ENCODE data around the gene NUDT4. TPM values are rescaled to one million over a fixed set of nuclear protein-coding genes. Genes with fewer than 3 reads are reported as not detected.
A peak's percentile ranks its signal among the peaks of the same experiment; 100 is the strongest.

NUDT4 gene
- total RNA-seq, 3 donors from 2014 or later (not counting 1 experiment from before 2014, with no cell fraction given): 51.6 to 61.5 (median 52.2) TPM

DNA sequence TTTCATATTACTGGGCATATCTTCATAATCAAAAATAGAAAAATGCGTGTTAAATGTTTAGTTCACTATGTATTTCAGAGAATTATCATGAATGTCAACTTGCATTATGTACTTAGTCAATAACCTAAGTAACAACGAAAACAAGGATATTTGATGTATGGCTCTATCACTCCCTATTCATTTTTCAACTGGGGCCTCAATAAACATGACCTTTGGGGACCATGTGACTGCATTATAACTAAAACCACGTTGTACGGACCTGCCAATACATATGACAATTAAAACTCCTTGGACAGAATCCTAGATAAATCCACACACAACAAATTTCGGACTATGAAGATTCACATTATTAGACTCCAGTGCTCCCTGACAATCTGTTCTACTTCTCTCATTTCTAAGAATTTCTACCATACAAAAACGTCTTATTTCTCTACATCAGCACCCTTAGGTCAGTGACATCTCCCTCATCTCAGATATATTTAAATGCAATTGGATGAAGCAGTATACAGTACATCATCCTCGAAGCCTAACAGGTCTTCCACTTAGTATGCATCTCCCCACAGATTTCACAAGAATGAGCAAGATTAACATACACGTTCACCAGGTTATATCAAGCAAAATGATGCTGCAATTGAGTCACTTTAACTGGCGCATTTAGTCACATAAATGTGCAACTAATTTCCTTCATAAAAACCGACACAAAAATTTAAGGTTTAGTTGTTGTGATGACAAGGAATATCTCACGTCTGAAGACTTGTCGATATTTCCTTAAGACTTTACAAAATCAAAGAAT lies 62.5 kb downstream of the NUDT4 start:
- Mint-ChIP-seq H3K36me3 (no peaks in the 10 kb centered on the region), H3K27ac (peak overlapping the region; percentile 91 to 96), H3K9me3 (no peaks in the 10 kb centered on the region), H3K4me1 (peaks cover 56 to 60% of the 10 kb centered on the region in 2 donors), H3K4me3 (peak overlapping the region; percentile 96), H3K27me3 (ENCODE audit: low read depth in 2 of 2) (no peaks in the 10 kb centered on the region)
- no peaks in the 10 kb centered on the region for H3K36me3 ChIP-seq (ENCODE audit: control insufficient read depth, insufficient read depth, low read length)
- H3K27me3 ChIP-seq (ENCODE audit: control insufficient read depth, insufficient read depth, low read length): no peaks in the 10 kb centered on the region
- peak overlapping the region; percentile 92 for H3K27ac ChIP-seq (ENCODE audit: low read length)
- WGBS (ENCODE audit: insufficient coverage): 28% methylated on average over 8 of the region's 12 CpGs
- DNase-seq (no peak), ATAC-seq (no peak)
- peak overlapping the region; percentile 70 for H3K4me3 ChIP-seq (ENCODE audit: low read length)
- H3K9me3 ChIP-seq (ENCODE audit: control insufficient read depth, insufficient read depth, low read length): no peaks in the 10 kb centered on the region
- H3K4me1 ChIP-seq (ENCODE audit: control insufficient read depth, insufficient read depth, low read length): peaks cover 31% of the 10 kb centered on the region
- intact Hi-C loops (cut with micrococcal nuclease): loop anchor here (5.0 kb wide), 2 partner anchors 63 to 513 kb away; partner anchors contain the start of genes EEA1 and NUDT4
- TF ChIP-seq, protein P1, sequence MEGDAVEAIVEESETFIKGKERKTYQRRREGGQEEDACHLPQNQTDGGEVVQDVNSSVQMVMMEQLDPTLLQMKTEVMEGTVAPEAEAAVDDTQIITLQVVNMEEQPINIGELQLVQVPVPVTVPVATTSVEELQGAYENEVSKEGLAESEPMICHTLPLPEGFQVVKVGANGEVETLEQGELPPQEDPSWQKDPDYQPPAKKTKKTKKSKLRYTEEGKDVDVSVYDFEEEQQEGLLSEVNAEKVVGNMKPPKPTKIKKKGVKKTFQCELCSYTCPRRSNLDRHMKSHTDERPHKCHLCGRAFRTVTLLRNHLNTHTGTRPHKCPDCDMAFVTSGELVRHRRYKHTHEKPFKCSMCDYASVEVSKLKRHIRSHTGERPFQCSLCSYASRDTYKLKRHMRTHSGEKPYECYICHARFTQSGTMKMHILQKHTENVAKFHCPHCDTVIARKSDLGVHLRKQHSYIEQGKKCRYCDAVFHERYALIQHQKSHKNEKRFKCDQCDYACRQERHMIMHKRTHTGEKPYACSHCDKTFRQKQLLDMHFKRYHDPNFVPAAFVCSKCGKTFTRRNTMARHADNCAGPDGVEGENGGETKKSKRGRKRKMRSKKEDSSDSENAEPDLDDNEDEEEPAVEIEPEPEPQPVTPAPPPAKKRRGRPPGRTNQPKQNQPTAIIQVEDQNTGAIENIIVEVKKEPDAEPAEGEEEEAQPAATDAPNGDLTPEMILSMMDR (IDR thresholded peaks at IDR 0.05): no peak

DNA sequence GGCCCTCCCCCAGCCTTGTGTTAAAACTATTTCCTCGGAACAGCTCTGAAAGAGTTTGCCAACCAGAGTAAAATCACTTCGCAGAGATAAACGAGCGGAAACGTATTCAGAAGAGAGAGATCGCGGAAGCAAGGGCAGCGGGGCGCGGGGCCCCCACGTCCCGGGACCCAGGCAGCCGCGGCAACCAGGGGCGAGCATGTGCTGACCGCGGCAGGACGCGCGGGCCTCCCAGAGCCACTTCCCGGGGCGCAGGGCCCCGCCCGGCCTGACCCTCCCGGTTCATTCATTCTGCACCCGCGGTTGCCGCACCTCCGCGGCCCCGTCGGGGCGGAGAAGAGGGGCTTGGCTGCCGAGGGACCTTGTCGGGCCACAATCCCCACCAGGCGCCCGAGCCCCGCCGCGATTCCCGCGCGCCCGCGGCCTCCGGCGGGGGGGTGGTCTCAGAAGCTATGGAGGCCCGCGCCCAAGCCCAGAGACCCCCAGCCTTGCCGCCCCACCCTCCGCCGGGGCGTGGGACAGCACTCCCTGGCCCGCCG lies 63.4 kb downstream of the NUDT4 start:
- TF ChIP-seq, protein P1 (IDR thresholded peaks at IDR 0.05): no peak
- peak in 1 of 3 donors; percentile 9 for ATAC-seq
- Histone ChIP-seq H3K27ac (ENCODE audit: low read length) (peak overlapping the region; percentile 92), H3K27me3 (ENCODE audit: control insufficient read depth, insufficient read depth, low read length) (no peaks in the 10 kb centered on the region), H3K4me3 (ENCODE audit: low read length) (peak overlapping the region; percentile 70), H3K9me3 (ENCODE audit: control insufficient read depth, insufficient read depth, low read length) (no peaks in the 10 kb centered on the region), H3K36me3 (ENCODE audit: control insufficient read depth, insufficient read depth, low read length) (no peaks in the 10 kb centered on the region), H3K4me1 (ENCODE audit: control insufficient read depth, insufficient read depth, low read length) (peaks cover 26% of the 10 kb centered on the region)
- no peaks in the 10 kb centered on the region for H3K27me3 Mint-ChIP-seq (ENCODE audit: low read depth in 2 of 2)
- no peaks in the 10 kb centered on the region for H3K9me3 Mint-ChIP-seq
- peak; percentile 46 to 65 for DNase-seq
- intact Hi-C loops (cut with micrococcal nuclease): loop anchor here (5.0 kb wide), 2 partner anchors 64 to 514 kb away; partner anchors contain the start of genes EEA1 and NUDT4
- H3K27ac Mint-ChIP-seq: peak overlapping the region; percentile 91 to 96
- H3K36me3 Mint-ChIP-seq: no peaks in the 10 kb centered on the region
- H3K4me3 Mint-ChIP-seq: peak overlapping the region; percentile 96
- WGBS (ENCODE audit: insufficient coverage): under 1% methylated on average over 55 of the region's 55 CpGs
- peaks cover 53 to 54% of the 10 kb centered on the region in 2 donors for H3K4me1 Mint-ChIP-seq

DNA sequence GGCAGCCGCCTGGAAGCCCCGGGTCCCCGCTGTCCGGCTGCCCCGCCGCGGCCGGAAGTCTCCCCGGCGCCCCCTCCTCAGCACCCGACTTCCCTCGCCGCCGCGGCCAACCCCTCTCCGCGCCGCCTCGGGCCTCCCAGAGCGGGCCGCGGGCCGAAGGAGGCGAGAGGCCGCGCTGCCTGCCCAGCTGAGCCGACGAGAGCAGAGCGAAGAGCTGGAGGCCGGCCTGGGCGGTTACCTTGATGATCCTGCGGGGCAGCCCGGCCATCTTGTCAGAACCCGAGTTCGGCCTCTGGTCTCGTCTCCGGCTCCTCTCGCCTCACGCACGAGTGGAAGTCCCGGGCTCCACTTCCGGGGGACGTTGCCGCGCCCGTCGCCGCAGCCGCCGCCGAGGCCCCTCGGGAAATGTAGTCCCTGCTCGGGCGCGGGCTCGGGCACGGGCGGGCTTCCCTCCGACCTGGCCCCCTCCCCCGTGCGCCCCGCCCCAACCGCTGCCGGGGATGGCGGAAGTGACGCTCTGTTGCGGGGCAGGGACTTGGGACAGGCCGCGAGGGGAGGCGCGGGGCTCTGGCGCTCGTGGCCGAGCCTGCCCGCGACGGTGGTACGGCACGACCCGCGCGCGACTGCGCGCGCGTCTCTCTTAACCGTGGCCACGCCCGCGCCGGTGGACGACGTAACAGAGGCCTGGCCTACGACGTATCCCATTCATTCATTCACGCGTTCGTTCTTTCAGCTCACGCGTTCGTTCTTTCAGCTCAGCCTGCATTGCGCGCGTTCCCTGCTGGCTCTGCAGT lies 64.1 kb downstream of the NUDT4 start, which contains the start of gene UBE2N:
UBE2N (minus strand) TSS at position 331 of the 794 bp plus-strand sequence; CDS start at position 268, 63 bp downstream.
- Histone ChIP-seq H3K36me3 (ENCODE audit: control insufficient read depth, insufficient read depth, low read length) (no peaks in the 10 kb centered on the region), H3K27ac (ENCODE audit: low read length) (peak within 1 kb of the TSS; percentile 92), H3K27me3 (ENCODE audit: control insufficient read depth, insufficient read depth, low read length) (no peaks in the 10 kb centered on the region), H3K9me3 (ENCODE audit: control insufficient read depth, insufficient read depth, low read length) (no peaks in the 10 kb centered on the region), H3K4me1 (ENCODE audit: control insufficient read depth, insufficient read depth, low read length) (peaks cover 23% of the 10 kb centered on the region), H3K4me3 (ENCODE audit: low read length) (peak within 1 kb of the TSS; percentile 70)
- TF ChIP-seq, protein P1 (IDR thresholded peaks at IDR 0.05): no peak
- under 1% methylated on average over 105 of the region's 105 CpGs for WGBS (ENCODE audit: insufficient coverage)
- ATAC-seq: peak; percentile 86 to 96 (median 87)
- Mint-ChIP-seq H3K27me3 (ENCODE audit: low read depth in 2 of 2) (no peaks in the 10 kb centered on the region), H3K9me3 (no peaks in the 10 kb centered on the region), H3K36me3 (no peaks in the 10 kb centered on the region), H3K4me1 (peaks cover 48% of the 10 kb centered on the region in 2 donors), H3K27ac (peak within 1 kb of the TSS; percentile 96 to 98), H3K4me3 (peak within 1 kb of the TSS; percentile 98)
- intact Hi-C loops (cut with micrococcal nuclease): loop anchor here (1.0 to 5.0 kb wide), 3 partner anchors 25 to 515 kb away; partner anchors contain the start of genes EEA1, MRPL42 and NUDT4
- DNase-seq: peak; percentile 95 to 96
